Measurements from ENCODE around the gene MRPS6. TPM values are rescaled to one million over a fixed set of nuclear protein-coding genes. Genes with fewer than 3 reads are reported as not detected.
A peak's percentile ranks its signal among the peaks of the same experiment; 100 is the strongest.

The MRPS6 gene
- total RNA-seq, result 10 to 100 TPM; 66.6 to 76.9 TPM

DNA sequence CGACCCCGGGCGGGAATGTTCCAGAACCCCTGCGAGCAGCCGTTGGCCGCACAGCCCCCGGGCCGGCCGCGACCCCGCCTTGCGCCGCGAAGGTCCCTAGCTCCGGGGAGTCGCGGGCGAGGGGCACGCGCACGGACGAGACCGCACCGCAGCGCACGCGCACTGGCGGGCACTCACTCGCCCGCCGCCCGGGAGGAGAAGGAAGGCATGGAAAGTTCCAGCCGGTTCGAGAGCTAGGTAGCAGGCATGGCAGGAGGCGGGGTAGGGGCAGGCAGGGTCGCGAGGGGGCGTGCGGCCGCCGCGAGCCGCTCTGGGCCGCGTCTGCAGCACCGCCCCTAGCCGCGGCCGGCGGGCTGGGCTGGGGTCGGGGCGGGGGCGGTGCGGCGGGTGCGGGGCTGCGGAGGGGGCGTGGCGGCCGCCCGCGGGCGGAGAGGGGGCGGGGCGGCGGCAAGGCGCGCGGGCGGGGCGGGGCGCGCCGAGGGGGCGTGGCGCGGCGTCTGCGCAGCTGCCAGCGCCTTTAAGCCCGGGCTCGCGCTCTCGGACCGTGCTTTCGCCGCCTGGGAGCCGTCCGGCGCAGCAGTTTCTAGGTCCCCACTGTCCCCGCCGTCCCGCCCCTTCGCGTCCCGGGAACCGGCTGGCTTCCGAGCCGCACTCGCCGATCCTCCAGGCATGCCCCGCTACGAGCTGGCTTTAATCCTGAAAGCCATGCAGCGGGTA, at the start of gene MRPS6, which contains the start of gene SLC5A3:
Gene MRPS6 (plus strand): TSS at position 547 of the 717 bp plus-strand sequence. CDS start 123 bp downstream, at position 670.
Gene SLC5A3 (plus strand): TSS at position 547 of the 717 bp plus-strand sequence. CDS start 21,621 bp downstream, outside the sequence.
- H3K4me1 ChIP-seq, result no peaks in the 10 kb centered on the region
- H3K36me3 ChIP-seq, result no peaks in the 10 kb centered on the region
- no peaks in the 10 kb centered on the region for H3K27me3 ChIP-seq
- H3K4me3 ChIP-seq, result peak within 1 kb of the TSS; percentile 59
- TF ChIP-seq, protein P1, sequence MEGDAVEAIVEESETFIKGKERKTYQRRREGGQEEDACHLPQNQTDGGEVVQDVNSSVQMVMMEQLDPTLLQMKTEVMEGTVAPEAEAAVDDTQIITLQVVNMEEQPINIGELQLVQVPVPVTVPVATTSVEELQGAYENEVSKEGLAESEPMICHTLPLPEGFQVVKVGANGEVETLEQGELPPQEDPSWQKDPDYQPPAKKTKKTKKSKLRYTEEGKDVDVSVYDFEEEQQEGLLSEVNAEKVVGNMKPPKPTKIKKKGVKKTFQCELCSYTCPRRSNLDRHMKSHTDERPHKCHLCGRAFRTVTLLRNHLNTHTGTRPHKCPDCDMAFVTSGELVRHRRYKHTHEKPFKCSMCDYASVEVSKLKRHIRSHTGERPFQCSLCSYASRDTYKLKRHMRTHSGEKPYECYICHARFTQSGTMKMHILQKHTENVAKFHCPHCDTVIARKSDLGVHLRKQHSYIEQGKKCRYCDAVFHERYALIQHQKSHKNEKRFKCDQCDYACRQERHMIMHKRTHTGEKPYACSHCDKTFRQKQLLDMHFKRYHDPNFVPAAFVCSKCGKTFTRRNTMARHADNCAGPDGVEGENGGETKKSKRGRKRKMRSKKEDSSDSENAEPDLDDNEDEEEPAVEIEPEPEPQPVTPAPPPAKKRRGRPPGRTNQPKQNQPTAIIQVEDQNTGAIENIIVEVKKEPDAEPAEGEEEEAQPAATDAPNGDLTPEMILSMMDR (IDR thresholded peaks at IDR 0.05), result no peak
- H3K9ac ChIP-seq (ENCODE audit: low read depth in 2 of 2, low read length in 2 of 2), result peak within 1 kb of the TSS; percentile 92 to 94
- peak within 1 kb of the TSS; percentile 80 for H3K27ac ChIP-seq
- H3K9me3 ChIP-seq, result no peaks in the 10 kb centered on the region
- peak; percentile 93 for DNase-seq
- intact Hi-C loops (cut with DNase I), result loop anchor here (10.0 kb wide), 1 partner anchor 128 kb away; no protein-coding TSS in a partner anchor

DNA sequence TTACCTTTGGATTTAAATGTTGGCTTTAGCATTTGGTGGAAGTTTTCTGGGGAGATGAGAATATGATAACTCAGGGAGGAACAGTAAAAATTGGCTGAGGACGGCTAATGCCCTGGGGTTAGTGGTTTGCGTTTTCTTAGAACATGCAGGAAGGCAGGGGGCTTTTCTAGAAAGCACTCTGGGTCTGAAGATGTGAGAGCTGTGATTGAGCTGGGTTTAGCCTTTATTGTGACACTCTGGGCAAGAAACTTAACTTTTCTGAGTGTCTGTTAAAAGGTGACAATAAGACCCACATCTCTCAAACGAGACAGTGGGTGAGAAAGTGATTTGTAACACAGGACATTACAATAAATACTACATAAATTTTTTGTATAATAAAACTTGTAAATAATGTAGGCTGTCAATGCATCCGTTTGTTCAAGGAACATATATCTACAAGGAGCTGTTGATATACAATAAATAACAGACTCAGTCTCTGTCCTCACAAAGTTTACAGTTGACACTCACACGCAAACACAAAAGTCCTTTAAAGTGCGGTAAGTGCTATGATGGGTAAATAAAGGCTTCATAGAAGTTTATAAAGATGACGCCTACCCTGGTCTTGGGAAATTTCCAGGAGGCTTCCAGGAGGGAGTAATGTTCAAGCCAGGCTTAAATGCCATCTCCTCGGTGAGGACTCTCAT, 49.5 kb upstream of the MRPS6 start:
- no peak overlapping the region for H3K27ac ChIP-seq
- H3K4me3 ChIP-seq, result no peak overlapping the region
- intact Hi-C loops (cut with DNase I), result loop anchor here (2.0 kb wide), 1 partner anchor 29 kb away; no protein-coding TSS in a partner anchor

DNA sequence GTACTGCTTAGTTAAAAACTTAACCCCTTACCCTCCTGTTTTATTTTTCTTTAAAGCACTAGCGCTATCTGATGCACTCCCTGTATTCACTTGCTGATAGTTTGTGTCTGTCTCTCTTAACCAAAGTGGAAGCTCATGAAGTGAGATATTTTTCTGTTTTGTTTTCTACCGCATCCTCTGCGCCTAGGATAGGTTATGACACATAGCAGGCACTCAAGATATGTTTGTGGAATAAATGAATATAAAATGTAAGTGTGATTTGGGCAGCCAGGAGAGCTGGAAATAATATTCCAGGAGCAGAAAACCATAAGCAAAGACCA, 49.0 kb upstream of the MRPS6 start:
- H3K27ac ChIP-seq, result no peak overlapping the region
- H3K9me3 ChIP-seq, result no peaks in the 10 kb centered on the region
- intact Hi-C loops (cut with DNase I), result no loop called here
- no peak overlapping the region for H3K9ac ChIP-seq (ENCODE audit: low read depth in 2 of 2, low read length in 2 of 2)
- DNase-seq, result no peak
- H3K4me3 ChIP-seq, result no peak overlapping the region
- H3K27me3 ChIP-seq, result no peaks in the 10 kb centered on the region
- no peaks in the 10 kb centered on the region for H3K36me3 ChIP-seq
- TF ChIP-seq, protein P1 (IDR thresholded peaks at IDR 0.05), result no peak
- peaks cover 3% of the 10 kb centered on the region for H3K4me1 ChIP-seq

More for the DNA sequence above, 49.5 kb upstream of the MRPS6 start:
- no peaks in the 10 kb centered on the region for H3K9me3 ChIP-seq
- no peaks in the 10 kb centered on the region for H3K27me3 ChIP-seq
- H3K36me3 ChIP-seq, result no peaks in the 10 kb centered on the region
- TF ChIP-seq, protein P1 (IDR thresholded peaks at IDR 0.05), result no peak
- peaks cover 3% of the 10 kb centered on the region for H3K4me1 ChIP-seq
- DNase-seq, result no peak
- no peak overlapping the region for H3K9ac ChIP-seq (ENCODE audit: low read depth in 2 of 2, low read length in 2 of 2)

DNA sequence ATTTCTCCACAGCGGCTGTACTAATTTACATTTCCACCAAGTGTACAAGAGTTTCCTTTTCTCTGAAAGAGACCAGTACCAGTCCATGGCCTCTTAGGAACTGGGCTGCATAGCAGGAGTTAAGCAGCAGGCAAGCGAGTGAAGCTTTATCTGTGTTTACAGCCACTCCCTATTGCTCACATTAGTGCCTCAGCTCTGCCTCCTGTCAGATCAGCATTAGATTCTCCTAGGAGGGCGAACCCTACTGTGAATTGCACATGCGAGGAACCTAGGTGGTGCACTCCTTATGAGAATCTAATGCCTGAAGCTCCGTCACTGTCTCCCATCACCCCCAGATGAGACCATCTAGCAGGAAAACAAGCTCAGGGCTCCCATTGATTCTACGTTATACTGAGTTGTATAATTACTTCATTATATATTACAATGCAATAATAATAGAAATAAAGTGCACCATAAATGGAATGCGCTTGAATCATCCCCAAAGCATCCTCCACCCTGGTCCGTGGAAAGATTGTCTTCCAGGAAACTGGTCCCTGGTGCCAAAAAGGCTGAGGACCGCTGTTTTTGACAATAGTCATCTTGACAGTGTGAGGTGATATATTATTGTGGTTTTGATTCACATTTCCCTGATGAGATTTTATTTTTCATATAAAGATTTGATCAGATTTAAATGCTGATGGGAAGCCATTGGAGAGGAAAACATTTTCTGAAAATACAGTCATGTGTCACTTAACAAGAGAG, 45.5 kb upstream of the MRPS6 start:
- no peak overlapping the region for H3K9ac ChIP-seq (ENCODE audit: low read depth in 2 of 2, low read length in 2 of 2)
- H3K27me3 ChIP-seq, result no peaks in the 10 kb centered on the region
- TF ChIP-seq, protein P1 (IDR thresholded peaks at IDR 0.05), result no peak
- no peak overlapping the region for H3K27ac ChIP-seq
- DNase-seq, result no peak
- H3K9me3 ChIP-seq, result no peaks in the 10 kb centered on the region
- no peak overlapping the region for H3K4me3 ChIP-seq
- H3K36me3 ChIP-seq, result no peaks in the 10 kb centered on the region
- H3K4me1 ChIP-seq, result peaks cover 3% of the 10 kb centered on the region
- intact Hi-C loops (cut with DNase I), result no loop called here

DNA sequence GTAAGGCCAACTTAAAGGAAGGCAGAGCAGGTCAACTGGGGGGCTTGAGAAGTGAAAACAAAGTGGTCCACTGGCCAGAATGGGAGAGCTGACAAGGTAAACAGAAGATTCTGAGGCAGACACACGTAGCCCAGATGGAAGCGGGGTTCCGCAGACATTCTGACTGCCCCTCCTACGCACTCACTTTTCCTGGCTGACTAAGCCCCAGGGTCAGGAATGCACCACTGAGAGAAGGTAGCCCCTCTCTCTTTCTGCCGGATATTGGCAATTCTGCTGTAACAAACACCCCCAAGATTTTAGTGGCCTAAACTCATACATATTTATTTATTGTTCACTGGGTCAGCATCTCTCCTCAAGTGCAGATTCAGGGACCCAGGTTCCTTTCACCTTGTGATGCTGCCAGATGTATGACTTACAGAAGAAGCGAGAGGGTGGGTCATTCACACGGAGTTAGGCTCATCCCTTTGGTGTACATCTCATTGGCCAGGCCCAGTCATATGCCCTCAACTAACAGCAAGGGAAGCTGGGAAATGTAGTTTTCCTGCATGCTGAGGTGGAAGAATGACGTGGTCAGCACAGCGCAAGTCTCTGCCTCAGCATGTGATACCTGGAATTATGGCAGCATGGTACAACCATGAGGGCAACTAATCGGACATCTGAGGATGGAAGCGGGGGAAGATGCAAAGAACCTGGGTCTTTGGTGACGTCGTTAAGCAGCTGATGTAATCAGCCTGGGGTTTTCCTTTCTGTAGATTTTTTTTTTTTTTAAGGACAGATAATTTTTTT, 43.4 kb upstream of the MRPS6 start:
- intact Hi-C loops (cut with DNase I), result no loop called here
- Histone ChIP-seq H3K27ac (no peak overlapping the region), H3K27me3 (no peaks in the 10 kb centered on the region), H3K9me3 (no peaks in the 10 kb centered on the region), H3K4me3 (no peak overlapping the region), H3K36me3 (no peaks in the 10 kb centered on the region), H3K4me1 (no peaks in the 10 kb centered on the region), H3K9ac (ENCODE audit: low read depth in 2 of 2, low read length in 2 of 2) (no peak overlapping the region)
- TF ChIP-seq, protein P1 (IDR thresholded peaks at IDR 0.05), result no peak
- peak; percentile 38 for DNase-seq

Measured in colonic mucosa (tissue), 4 donors.